Daoy (cell line): Measurements from ENCODE around the gene SPECC1. TPM values are rescaled to one million over a fixed set of nuclear protein-coding genes. Genes with fewer than 3 reads are reported as not detected.
"Not testable (repeated sequence)": the region's sequence is repeated elsewhere in the genome, so short reads cannot be mapped to it uniquely, and the experiment has no call there.

ENCODE experiments used
- DNase-seq: peaks from one replicate; pipeline ENCODE4 v3.0.0-alpha.2; 2015; ENCODE audit warnings: low read depth
- total RNA-seq: library from RNA; depleted of rRNA; stranded (reverse); fragments of >200 nt; shearing (Covaris generic); gene quantifications from 2 replicates; pipeline ENCODE4 v1.2.3, GENCODE V29; 2014

SPECC1 gene
- total RNA-seq, 1 experiment from 2014 or later = 43.0 TPM

DNA sequence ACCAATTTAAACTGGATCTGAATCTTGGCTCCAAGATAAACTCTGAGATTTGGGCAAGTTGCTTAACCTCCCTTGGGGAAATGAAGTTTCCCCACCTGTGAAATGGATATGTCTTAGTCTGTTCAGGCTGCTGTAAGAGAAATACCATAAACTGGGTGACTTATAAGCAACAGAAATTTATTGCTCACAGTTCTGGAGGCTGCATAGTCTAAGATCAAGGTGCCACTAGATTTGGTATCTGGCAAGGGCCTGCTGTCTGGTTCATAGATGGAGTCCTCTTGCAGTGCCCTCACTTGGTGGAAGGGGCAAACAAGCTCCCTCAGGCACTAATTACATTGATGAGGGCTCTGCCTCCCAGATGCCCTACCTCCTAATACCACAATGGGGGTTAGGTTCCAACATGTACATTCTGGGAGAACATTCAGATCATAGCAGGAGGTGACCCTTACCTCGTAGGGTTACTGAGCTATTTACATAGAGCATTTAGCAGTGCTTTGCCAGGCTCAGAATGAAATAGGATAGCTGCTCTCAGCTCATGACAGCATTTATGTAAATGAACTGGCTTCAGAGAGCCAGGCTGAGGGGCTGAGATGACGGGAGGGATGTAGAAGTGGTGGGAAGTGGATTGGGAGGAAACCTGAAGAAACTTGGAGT lies 83.9 kb downstream of the SPECC1 start:
- no peak for DNase-seq

- DNase-seq = no peak
Observed at GRCh38 chr17:20094777-20095176, 85.6 kb downstream of the SPECC1 start.

- peak; percentile 55 for DNase-seq
Observed at GRCh38 chr17:20095336-20096080, 86.3 kb downstream of the SPECC1 start.

GRCh38 chr17:20096430-20096829 lies 87.3 kb downstream of the SPECC1 start:
- DNase-seq = no peak

- DNase-seq = no peak
Observed at GRCh38 chr17:20097330-20097729, 88.2 kb downstream of the SPECC1 start.

GRCh38 chr17:20098314-20098713 lies 89.2 kb downstream of the SPECC1 start:
- no peak for DNase-seq

DNA sequence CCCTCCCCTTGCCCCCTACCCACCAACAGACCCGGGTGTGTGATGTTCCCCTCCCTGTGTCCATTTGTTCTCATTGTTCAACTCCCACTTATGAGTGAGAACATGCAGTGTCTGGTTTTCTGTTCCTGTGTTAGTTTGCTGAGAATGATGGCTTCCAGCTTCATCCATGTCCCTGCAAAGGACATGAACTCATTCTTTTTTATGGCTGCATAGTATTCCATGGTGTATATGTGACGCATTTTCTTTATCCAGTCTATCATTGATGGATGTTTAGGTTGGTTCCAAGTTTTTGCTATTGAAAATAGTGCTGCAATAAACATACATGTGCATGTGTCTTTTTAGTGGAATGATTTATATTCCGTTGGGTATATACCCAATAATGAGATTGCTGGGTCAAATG lies 91.6 kb downstream of the SPECC1 start:
- DNase-seq = not testable (repeated sequence)

DNA sequence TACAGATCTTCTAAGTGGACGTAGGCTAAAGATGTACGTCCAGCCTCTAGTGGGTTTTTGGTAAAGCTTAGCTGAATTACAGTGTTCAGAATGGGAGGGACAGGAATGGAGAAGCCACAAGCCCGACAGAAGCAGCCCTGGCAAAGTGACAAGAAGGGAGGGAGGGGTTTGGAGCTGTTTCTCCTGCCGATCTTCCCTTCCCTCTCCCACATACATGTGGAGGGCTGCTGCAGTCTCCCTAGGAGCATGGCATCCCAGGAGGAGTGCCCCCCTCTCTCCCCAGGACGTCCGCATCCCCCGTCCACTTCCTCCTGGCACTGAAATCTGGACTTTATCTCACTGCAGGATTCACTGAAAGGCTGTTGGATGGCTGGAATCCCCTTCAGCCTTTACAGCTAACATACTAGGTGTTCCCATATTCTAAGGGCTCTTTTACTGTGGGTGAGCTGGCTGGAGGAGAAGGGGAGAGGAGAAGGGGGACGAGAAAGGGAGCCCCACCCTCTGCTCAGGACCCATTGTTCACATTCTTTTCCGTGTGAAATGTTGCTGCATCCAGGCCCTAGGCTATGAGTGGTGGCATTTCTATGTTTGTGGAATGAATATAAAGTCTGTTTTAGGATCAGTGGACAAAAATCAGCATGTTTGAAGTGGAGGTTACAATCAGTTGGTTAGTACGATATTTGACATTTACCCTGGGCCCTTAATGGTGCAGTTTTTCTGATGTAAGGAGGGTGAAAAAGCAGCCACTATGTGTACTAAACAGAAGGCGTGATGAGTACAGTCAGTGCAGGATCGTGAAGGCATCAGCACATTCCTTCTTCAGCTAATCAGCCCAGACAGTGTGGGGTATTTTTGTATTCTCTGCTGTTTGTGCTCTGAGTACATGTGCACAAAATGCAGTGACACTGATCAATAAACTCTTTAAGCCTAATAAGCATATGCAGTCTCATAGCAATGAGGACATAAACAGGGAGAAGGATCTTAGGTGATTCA lies 94.6 kb downstream of the SPECC1 start:
- DNase-seq = no peak

GRCh38 chr17:20105539-20106280 lies 96.6 kb downstream of the SPECC1 start:
- no peak for DNase-seq

DNA sequence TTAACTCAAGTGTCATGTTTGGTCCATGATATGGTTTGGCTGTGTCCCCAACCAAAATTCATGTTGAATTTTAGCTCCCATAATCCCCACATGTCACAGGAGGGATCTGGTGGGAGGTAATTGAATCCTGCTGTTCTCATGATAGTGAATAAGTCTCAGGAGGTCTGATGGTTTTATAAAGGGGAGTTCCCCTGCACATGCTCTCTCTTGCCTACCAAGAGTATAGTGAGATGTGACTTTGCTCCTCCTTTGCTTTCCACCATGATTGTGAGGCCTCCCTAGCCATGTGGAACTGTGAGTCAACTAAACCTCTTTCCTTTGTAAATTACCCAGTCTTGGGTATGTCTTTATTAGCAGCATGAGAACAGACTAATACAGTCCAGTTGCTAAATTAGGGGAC lies 97.3 kb downstream of the SPECC1 start:
- DNase-seq = not testable (repeated sequence)

- DNase-seq = no peak
Observed at GRCh38 chr17:20109076-20109475, 99.9 kb downstream of the SPECC1 start.

GRCh38 chr17:20111538-20111937 lies 102.4 kb downstream of the SPECC1 start:
- no peak for DNase-seq

- DNase-seq = no peak
Observed at GRCh38 chr17:20114466-20114865, 105.3 kb downstream of the SPECC1 start.

DNA sequence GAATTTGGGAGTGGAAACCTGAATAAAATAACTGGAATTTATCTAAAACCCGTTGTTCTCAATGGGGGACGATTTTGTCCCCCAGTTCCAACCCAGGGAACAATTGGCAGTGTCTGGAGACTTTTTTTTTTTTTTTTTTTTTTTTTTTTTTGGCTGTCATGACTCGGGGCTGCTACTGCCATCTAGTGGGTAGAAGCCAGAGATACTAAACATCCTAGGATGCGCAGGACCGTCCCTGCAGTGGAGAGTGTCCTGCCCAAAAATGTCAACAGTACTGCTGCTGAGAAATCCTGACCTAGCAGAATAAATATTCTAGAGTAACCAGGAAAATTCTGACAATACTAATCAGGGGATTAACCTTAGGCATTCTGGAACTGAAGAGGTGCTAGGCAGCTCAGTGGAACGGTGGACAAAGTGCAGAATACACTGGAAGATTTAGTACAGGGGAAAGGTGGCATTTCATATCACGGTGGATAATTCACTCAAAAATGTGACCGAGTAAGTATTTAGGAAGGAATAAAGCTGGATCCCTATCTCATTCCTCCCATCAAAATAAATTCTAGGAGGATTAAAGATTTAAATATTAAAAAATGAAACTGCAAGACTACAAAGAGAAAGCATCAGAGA lies 107.6 kb downstream of the SPECC1 start:
- peak; percentile 60 for DNase-seq

GRCh38 chr17:20118280-20118679 lies 109.1 kb downstream of the SPECC1 start:
- no peak for DNase-seq

DNA sequence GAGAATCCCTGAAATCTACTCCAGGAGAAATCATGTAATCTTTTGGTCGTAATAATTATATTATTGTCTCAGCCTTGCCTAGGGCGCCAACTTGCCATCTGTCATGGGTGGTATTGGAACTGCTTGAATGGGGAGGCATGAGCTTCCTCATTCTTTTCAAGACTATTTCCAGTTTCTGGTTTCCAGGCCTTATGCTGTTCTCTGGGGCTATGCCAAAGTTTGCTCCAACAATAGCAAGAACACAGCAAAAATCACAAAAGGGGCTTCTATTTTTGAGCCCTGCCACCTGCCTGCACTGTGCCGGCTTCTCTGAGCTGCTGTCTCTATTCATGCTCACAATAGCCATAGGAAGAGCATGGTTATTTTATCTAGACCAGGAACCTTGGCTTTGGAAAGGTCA lies 111.7 kb downstream of the SPECC1 start:
- DNase-seq = no peak

DNA sequence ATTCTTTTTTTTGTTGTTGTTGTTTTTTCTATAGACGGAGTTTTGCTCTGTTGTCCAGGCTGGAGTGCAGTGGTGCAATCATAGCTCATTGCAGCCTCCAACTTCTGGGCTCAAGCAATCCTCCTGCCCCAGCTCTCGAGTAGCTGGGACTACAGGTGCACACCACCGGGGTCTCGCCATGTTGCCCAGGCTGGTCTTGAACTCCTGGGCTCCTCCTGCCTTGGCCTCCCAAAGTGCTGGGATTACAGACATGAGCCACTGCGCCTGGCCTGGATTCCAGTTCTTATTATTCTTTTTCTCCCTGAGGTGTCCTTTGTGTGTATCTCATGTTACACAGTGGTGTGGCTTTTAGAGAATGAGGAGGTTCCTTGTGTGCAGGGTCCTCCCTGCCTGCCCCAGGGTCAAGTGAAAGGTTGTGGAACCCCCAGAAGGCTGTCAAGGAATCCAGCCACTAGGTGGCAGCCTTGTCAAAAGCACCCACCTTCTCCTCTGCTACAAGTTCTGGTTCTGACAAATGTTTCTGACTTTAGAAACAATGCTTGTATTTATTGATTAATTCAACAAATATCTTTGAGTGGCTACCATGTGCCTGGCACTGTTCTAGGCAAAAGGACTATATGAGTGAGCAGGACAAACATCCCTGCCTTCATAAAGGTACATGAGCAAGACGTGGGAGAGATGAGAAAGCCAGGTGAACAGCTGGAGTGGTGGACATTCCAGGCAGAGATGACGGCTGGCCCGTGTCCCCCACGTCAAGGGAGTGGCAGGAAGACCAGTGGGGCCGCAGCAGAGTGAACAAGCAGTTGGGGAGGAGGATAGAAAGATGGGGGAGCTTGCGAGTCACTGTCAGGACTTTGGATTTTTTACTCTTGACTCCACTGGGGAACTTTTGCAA lies 112.4 kb downstream of the SPECC1 start:
- DNase-seq = peak; percentile 62

GRCh38 chr17:20122254-20122879 lies 113.2 kb downstream of the SPECC1 start:
- DNase-seq = no peak

DNA sequence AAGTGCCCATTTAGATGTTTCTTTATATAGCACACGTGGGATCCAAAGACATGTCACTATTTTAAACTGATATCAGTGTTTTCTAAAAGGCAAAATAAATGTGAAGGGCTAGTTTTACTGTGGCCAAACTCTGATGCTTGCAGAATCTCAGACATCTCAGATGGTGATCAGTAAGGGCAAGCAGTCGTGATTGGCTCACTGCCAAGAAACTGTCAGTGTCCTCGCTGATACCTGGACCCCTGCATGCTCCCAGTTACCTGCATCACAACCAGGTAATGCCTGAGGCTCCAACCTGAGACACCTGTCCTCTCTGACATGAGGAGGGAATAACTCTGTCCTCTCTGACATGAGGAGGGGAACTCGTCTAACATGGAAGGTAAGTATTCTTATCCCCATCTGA lies 114.0 kb downstream of the SPECC1 start:
- no peak for DNase-seq

DNA sequence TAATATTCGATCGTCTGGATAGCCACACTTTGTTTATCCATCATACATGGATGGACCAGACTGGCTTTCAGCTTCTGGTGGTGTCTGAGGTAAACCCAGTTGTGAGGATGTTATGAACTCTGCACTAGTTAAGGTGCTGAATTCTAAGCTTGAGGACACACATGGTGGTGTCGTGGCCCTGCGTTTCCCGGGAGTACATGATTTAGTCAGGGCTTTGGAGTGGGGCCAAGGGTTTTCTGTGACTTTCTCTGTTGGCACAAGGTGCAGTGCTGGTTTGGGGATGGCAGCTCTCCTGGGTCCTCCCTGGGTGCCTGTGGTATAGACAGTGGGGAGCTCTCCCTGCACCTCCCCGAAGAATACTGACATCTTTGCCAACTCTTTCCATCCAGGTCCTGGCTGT lies 116.6 kb downstream of the SPECC1 start:
- no peak for DNase-seq
